ENCODE results near the gene BCL6. TPM values are rescaled to one million over a fixed set of nuclear protein-coding genes. Genes with fewer than 3 reads are reported as not detected.

Gene BCL6
- total and polyA plus RNA-seq, 10 of the 15 experiments (the other 5 are each of a cell fraction or from before 2014, with no cell fraction given) = 0.04 to 0.85 (median 0.15) TPM

GRCh38 chr3:187765342-187765741 is 20.1 kb upstream of the BCL6 start:
- peaks cover 0 to 4% of the 10 kb centered on the region in 2 experiments; a peak in 1 of 4 replicates for H3K27me3 ChIP-seq (replicated peaks in 1 of 2; ENCODE audit: control insufficient read depth in 2 of 2, insufficient read depth in 2 of 2, low read length in 1 of 2)
- H4K20me1 ChIP-seq (ENCODE audit: control insufficient read depth, insufficient read depth) = no peaks in the 10 kb centered on the region
- in situ Hi-C loops (cut with MboI) (no loop called here), intact Hi-C loops (cut with micrococcal nuclease; ENCODE audit: unreplicated experiment) (no loop called here)
- FAIRE-seq (no peak), ATAC-seq (no peak), DNase-seq (ENCODE audit: low read depth, low spot score) (no peak)
- no peak for TF ChIP-seq MXI1 (IDR thresholded peaks at IDR 0.05; ENCODE audit: low read depth, low read length)
- TF ChIP-seq CREM (IDR thresholded peaks at IDR 0.05; ENCODE audit: low read depth) = no peak
- H3K79me2 ChIP-seq (ENCODE audit: control insufficient read depth, insufficient read depth, low read length) = no peaks in the 10 kb centered on the region
- no TSS peak for BruUV-seq (replicated peaks)
- POLR2A ChIA-PET = no interaction called here
- CTCF ChIA-PET = no interaction called here
- H3K36me3 ChIP-seq (ENCODE audit: control insufficient read depth in 2 of 2, insufficient read depth in 2 of 2, low read length in 1 of 2) = no peaks in the 10 kb centered on the region
- H3K9me3 ChIP-seq (replicated peaks; ENCODE audit: control insufficient read depth, insufficient read depth, low read length) = no peaks in the 10 kb centered on the region
- SMC1A ChIA-PET (ENCODE audit: uncharacterized antibody, unreplicated experiment) = interaction anchor here (1.5 kb wide), 1 partner anchor 20 kb away, joined by 3 read pairs; the partner anchor contains the start of gene BCL6
- H3K27ac ChIP-seq (ENCODE audit: control insufficient read depth, insufficient read depth) = no peak overlapping the region
- H2AFZ ChIP-seq (ENCODE audit: control insufficient read depth, low read depth, low read length) = no peak overlapping the region
- RAD21 ChIA-PET (ENCODE audit: unreplicated experiment) = no interaction called here
- peaks cover 7% of the 10 kb centered on the region for H3K4me1 ChIP-seq (ENCODE audit: control insufficient read depth, insufficient read depth, low read length)
- no peak overlapping the region for H3K4me3 ChIP-seq
- H3K9ac ChIP-seq (ENCODE audit: control insufficient read depth, insufficient read depth, low read length) = no peak overlapping the region
- 100% methylated on average over 2 of the region's 2 CpGs for WGBS (ENCODE audit: insufficient coverage, insufficient replicate concordance, low lambda C conversion rate, missing lambda C conversion rate)
- H3K4me2 ChIP-seq (ENCODE audit: control insufficient read depth, insufficient read depth) = no peak overlapping the region

DNA sequence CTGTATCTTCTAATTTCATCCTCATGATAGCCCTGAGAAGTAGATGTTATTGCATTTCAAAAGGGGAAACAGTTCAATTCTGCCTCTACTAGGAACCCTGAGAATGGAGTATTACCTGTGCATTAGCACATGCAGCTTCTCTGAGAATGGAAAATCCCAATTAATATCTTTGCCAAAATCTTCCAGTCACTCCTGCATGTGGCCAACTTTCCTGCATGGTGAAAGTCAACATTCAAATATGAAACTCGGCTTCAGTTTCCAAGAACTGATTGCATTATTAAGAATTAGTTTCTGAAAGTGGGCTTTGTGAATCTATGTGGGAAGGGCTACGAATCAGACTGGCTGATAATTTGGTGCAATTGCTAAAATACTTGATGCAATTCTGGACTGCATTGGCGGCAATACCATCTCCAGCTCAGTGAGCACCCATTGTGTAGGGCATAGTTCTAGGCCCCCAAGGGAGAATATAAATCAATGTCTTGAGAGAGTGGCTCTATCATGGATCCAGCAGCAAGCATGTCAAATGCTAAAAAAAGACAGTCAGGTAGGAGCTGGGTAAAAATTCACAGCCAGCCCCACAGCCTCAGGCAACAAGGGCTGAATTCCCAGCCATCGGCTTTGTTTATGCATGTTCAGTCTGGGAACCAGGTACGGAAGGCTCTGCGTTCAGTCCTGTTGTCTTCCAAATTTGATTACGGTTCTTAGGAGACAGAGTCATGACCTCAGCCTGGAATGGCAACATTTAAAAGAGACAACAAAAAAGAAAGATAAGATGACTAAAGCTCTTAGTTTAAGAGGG is 18.8 kb upstream of the BCL6 start:
- Histone ChIP-seq H3K9ac (ENCODE audit: control insufficient read depth, insufficient read depth, low read length) (no peak overlapping the region), H3K9me3 (replicated peaks; ENCODE audit: control insufficient read depth, insufficient read depth, low read length) (no peaks in the 10 kb centered on the region), H3K4me2 (ENCODE audit: control insufficient read depth, insufficient read depth) (no peak overlapping the region), H3K4me1 (ENCODE audit: control insufficient read depth, insufficient read depth, low read length) (no peaks in the 10 kb centered on the region), H3K4me3 (no peak overlapping the region), H3K27me3 (replicated peaks in 1 of 2; ENCODE audit: control insufficient read depth in 2 of 2, insufficient read depth in 2 of 2, low read length in 1 of 2) (peaks cover 0 to 4% of the 10 kb centered on the region in 2 experiments; a peak in 1 of 4 replicates), H3K27ac (ENCODE audit: control insufficient read depth, insufficient read depth) (no peak overlapping the region), H3K36me3 (ENCODE audit: control insufficient read depth in 2 of 2, insufficient read depth in 2 of 2, low read length in 1 of 2) (no peaks in the 10 kb centered on the region), H2AFZ (ENCODE audit: control insufficient read depth, low read depth, low read length) (no peak overlapping the region), H4K20me1 (ENCODE audit: control insufficient read depth, insufficient read depth) (no peaks in the 10 kb centered on the region), H3K79me2 (ENCODE audit: control insufficient read depth, insufficient read depth, low read length) (no peaks in the 10 kb centered on the region)
- FAIRE-seq (no peak), DNase-seq (ENCODE audit: low read depth, low spot score) (no peak), ATAC-seq (no peak)
- SMC1A ChIA-PET (ENCODE audit: uncharacterized antibody, unreplicated experiment) = interaction anchor here (0.6 to 1.5 kb wide), 2 partner anchors 18 to 484 kb away, joined by 3 read pairs; partner anchors contain the start of gene BCL6
- no TSS peak for BruUV-seq (replicated peaks)
- RAD21 ChIA-PET (ENCODE audit: unreplicated experiment) = no interaction called here
- intact Hi-C loops (cut with micrococcal nuclease; ENCODE audit: unreplicated experiment) (no loop called here), in situ Hi-C loops (cut with MboI) (no loop called here)
- TF ChIP-seq CBX3 (IDR thresholded peaks at IDR 0.05; ENCODE audit: borderline replicate concordance, low read depth) (no peak), RB1 (IDR thresholded peaks at IDR 0.05; ENCODE audit: borderline replicate concordance) (no peak), SREBF1 (IDR thresholded peaks at IDR 0.05; ENCODE audit: low read length) (no peak), CHD2 (IDR thresholded peaks at IDR 0.05; ENCODE audit: borderline replicate concordance, low read depth, low read length) (no peak), ETV6 (conservative IDR thresholded peaks at IDR 0.05 in 1 of 2, IDR thresholded peaks at IDR 0.05 in 1 of 2; ENCODE audit: borderline replicate concordance in 1 of 2, low read depth in 1 of 2) (no peak), SREBF2 (IDR thresholded peaks at IDR 0.05; ENCODE audit: low read length) (no peak), MTA3 (IDR thresholded peaks at IDR 0.05; ENCODE audit: borderline replicate concordance, low read length) (no peak), RAD51 (IDR thresholded peaks at IDR 0.05) (no peak), CREB1 (IDR thresholded peaks at IDR 0.05; ENCODE audit: low read depth) (no peak), MAX (IDR thresholded peaks at IDR 0.05; ENCODE audit: low read depth, low read length) (no peak), ZSCAN29 (IDR thresholded peaks at IDR 0.05) (no peak), MEF2A (IDR thresholded peaks at IDR 0.05; ENCODE audit: insufficient read depth, low read depth, low read length) (no peak), ZNF384 (IDR thresholded peaks at IDR 0.05; ENCODE audit: borderline replicate concordance, low read depth, low read length) (no peak), EP300 (IDR thresholded peaks at IDR 0.05; ENCODE audit: borderline replicate concordance in 1 of 2, control insufficient read depth in 1 of 2, low read depth in 2 of 2, low read length in 2 of 2) (no peak), SP1 (IDR thresholded peaks at IDR 0.05; ENCODE audit: low read depth, low read length) (no peak), RCOR1 (conservative IDR thresholded peaks at IDR 0.05; ENCODE audit: low read depth, low read length) (no peak), KAT2A (conservative IDR thresholded peaks at IDR 0.05; ENCODE audit: control insufficient read depth, low read depth, low read length) (no peak)
- POLR2A ChIA-PET = no interaction called here
- 59% methylated on average over 7 of the region's 7 CpGs for WGBS (ENCODE audit: insufficient coverage, insufficient replicate concordance, low lambda C conversion rate, missing lambda C conversion rate)
- CTCF ChIA-PET = interaction anchor here (1.0 kb wide), 2 partner anchors 16 to 23 kb away, joined by 3 read pairs; no protein-coding TSS in a partner anchor
